SK-N-MC (cell line): ENCODE data around the gene BAHCC1.

Experiments used
- EZH2 ChIP-seq: fragments of 200-600 bp; sonication (generic); IDR thresholded peaks from one replicate; pipeline ENCODE4 v1.6.1; 2017; ENCODE audit warnings: antibody characterized with exemption
- POLR2AphosphoS5 ChIP-seq: IDR thresholded peaks from 2 replicates; pipeline ENCODE4 v1.6.1; 2012; ENCODE audit warnings: mild to moderate bottlenecking, low read depth, low read length, borderline replicate concordance

GRCh38 chr17:81460856-81461460 lies 65.7 kb downstream of the BAHCC1 start:
- TF ChIP-seq POLR2AphosphoS5 (no peak), EZH2 (no peak)
